ENCODE measurements around the gene ARVCF. TPM values are rescaled to one million over a fixed set of nuclear protein-coding genes. Genes with fewer than 3 reads are reported as not detected.

Gene ARVCF
- total RNA-seq, 2 experiments from 2014 or later, result 1.5 to 1.6 TPM

- no peak overlapping the region for H3K27ac Mint-ChIP-seq
These were observed 32.3 kb downstream of the ARVCF start for GRCh38 chr22:19984201-19984753.

GRCh38 chr22:19983741-19984140, 32.9 kb downstream of the ARVCF start:
- no peak for DNase-seq
- no peaks in the 10 kb centered on the region for H3K36me3 Mint-ChIP-seq
- POLR2A ChIA-PET, result no interaction called here
- H3K27me3 Mint-ChIP-seq, result peaks cover 4% of the 10 kb centered on the region
- no peak overlapping the region for H3K4me3 Mint-ChIP-seq
- no peak overlapping the region for H3K27ac Mint-ChIP-seq
- no peaks in the 10 kb centered on the region for H3K9me3 Mint-ChIP-seq
- ATAC-seq (ENCODE audit: low read depth), result no peak
- H3K4me1 Mint-ChIP-seq, result no peaks in the 10 kb centered on the region

More at GRCh38 chr22:19984201-19984753, 32.3 kb downstream of the ARVCF start:
- peaks cover 4% of the 10 kb centered on the region for H3K27me3 Mint-ChIP-seq
- POLR2A ChIA-PET, result no interaction called here
- DNase-seq (no peak), ATAC-seq (ENCODE audit: low read depth) (no peak)
- no peaks in the 10 kb centered on the region for H3K36me3 Mint-ChIP-seq
- no peaks in the 10 kb centered on the region for H3K9me3 Mint-ChIP-seq
- no peak overlapping the region for H3K4me3 Mint-ChIP-seq
- no peaks in the 10 kb centered on the region for H3K4me1 Mint-ChIP-seq

- Mint-ChIP-seq H3K4me1 (no peaks in the 10 kb centered on the region), H3K4me3 (no peak overlapping the region), H3K36me3 (no peaks in the 10 kb centered on the region), H3K27ac (no peak overlapping the region), H3K9me3 (no peaks in the 10 kb centered on the region), H3K27me3 (peaks cover 4% of the 10 kb centered on the region)
- ATAC-seq (ENCODE audit: low read depth), result no peak
- POLR2A ChIA-PET, result no interaction called here
- no peak for DNase-seq
These were observed 33.5 kb downstream of the ARVCF start for GRCh38 chr22:19982991-19983578.

GRCh38 chr22:19981961-19982920, 34.4 kb downstream of the ARVCF start:
- Mint-ChIP-seq H3K4me1 (no peaks in the 10 kb centered on the region), H3K27ac (no peak overlapping the region), H3K36me3 (no peaks in the 10 kb centered on the region), H3K4me3 (no peak overlapping the region), H3K27me3 (peaks cover 4% of the 10 kb centered on the region), H3K9me3 (no peaks in the 10 kb centered on the region)
- no peak for ATAC-seq (ENCODE audit: low read depth)
- DNase-seq, result no peak
- POLR2A ChIA-PET, result no interaction called here

- ATAC-seq (ENCODE audit: low read depth) (no peak), DNase-seq (no peak)
- no peaks in the 10 kb centered on the region for H3K36me3 Mint-ChIP-seq
- H3K4me3 Mint-ChIP-seq, result no peak overlapping the region
- H3K27ac Mint-ChIP-seq, result no peak overlapping the region
- POLR2A ChIA-PET, result no interaction called here
- H3K9me3 Mint-ChIP-seq, result no peaks in the 10 kb centered on the region
- no peaks in the 10 kb centered on the region for H3K4me1 Mint-ChIP-seq
- peaks cover 2% of the 10 kb centered on the region for H3K27me3 Mint-ChIP-seq
These were observed 35.3 kb downstream of the ARVCF start for GRCh38 chr22:19981171-19981960.

GRCh38 chr22:19980766-19981165, 35.9 kb downstream of the ARVCF start:
- POLR2A ChIA-PET, result no interaction called here
- H3K9me3 Mint-ChIP-seq, result no peaks in the 10 kb centered on the region
- H3K27ac Mint-ChIP-seq, result no peak overlapping the region
- no peaks in the 10 kb centered on the region for H3K4me1 Mint-ChIP-seq
- H3K36me3 Mint-ChIP-seq, result no peaks in the 10 kb centered on the region
- ATAC-seq (ENCODE audit: low read depth) (no peak), DNase-seq (no peak)
- H3K27me3 Mint-ChIP-seq, result no peaks in the 10 kb centered on the region
- no peak overlapping the region for H3K4me3 Mint-ChIP-seq

- no peaks in the 10 kb centered on the region for H3K9me3 Mint-ChIP-seq
- H3K27ac Mint-ChIP-seq, result no peak overlapping the region
These were observed 36.7 kb downstream of the ARVCF start for GRCh38 chr22:19979712-19980493.

GRCh38 chr22:19978748-19979147, 37.9 kb downstream of the ARVCF start:
- no peaks in the 10 kb centered on the region for H3K27me3 Mint-ChIP-seq
- no peak overlapping the region for H3K4me3 Mint-ChIP-seq
- no peaks in the 10 kb centered on the region for H3K36me3 Mint-ChIP-seq
- H3K27ac Mint-ChIP-seq, result no peak overlapping the region
- no peak for ATAC-seq (ENCODE audit: low read depth)
- H3K9me3 Mint-ChIP-seq, result no peaks in the 10 kb centered on the region
- no peak for DNase-seq
- H3K4me1 Mint-ChIP-seq, result peaks cover 5% of the 10 kb centered on the region
- POLR2A ChIA-PET, result no interaction called here

More at GRCh38 chr22:19979712-19980493, 36.7 kb downstream of the ARVCF start:
- Mint-ChIP-seq H3K36me3 (no peaks in the 10 kb centered on the region), H3K4me3 (no peak overlapping the region), H3K27me3 (no peaks in the 10 kb centered on the region), H3K4me1 (peaks cover 5% of the 10 kb centered on the region)
- ATAC-seq (ENCODE audit: low read depth) (no peak), DNase-seq (no peak)
- POLR2A ChIA-PET, result no interaction called here

- no peak overlapping the region for H3K4me3 Mint-ChIP-seq
- DNase-seq, result no peak
- no peak for ATAC-seq (ENCODE audit: low read depth)
- H3K27me3 Mint-ChIP-seq, result no peaks in the 10 kb centered on the region
- POLR2A ChIA-PET, result interaction anchor here (0.7 kb wide), 1 partner anchor 1826 kb away, joined by 3 read pairs; no protein-coding TSS in a partner anchor
- H3K9me3 Mint-ChIP-seq, result no peaks in the 10 kb centered on the region
- no peak overlapping the region for H3K27ac Mint-ChIP-seq
- peaks cover 5% of the 10 kb centered on the region for H3K4me1 Mint-ChIP-seq
- no peaks in the 10 kb centered on the region for H3K36me3 Mint-ChIP-seq
These were observed 39.1 kb downstream of the ARVCF start for GRCh38 chr22:19977296-19978243.

- Mint-ChIP-seq H3K27ac (no peak overlapping the region), H3K27me3 (no peaks in the 10 kb centered on the region), H3K4me1 (peaks cover 5% of the 10 kb centered on the region), H3K4me3 (no peak overlapping the region), H3K36me3 (no peaks in the 10 kb centered on the region), H3K9me3 (no peaks in the 10 kb centered on the region)
- ATAC-seq (ENCODE audit: low read depth), result no peak
- POLR2A ChIA-PET, result no interaction called here
- DNase-seq, result no peak
These were observed 40.0 kb downstream of the ARVCF start for GRCh38 chr22:19976671-19977070.

GRCh38 chr22:19975707-19976035, 41.0 kb downstream of the ARVCF start:
- H3K4me3 Mint-ChIP-seq, result no peak overlapping the region
- ATAC-seq (ENCODE audit: low read depth), result no peak
- no peaks in the 10 kb centered on the region for H3K9me3 Mint-ChIP-seq
- DNase-seq, result no peak
- H3K27ac Mint-ChIP-seq, result no peak overlapping the region
- H3K4me1 Mint-ChIP-seq, result peaks cover 7% of the 10 kb centered on the region
- POLR2A ChIA-PET, result no interaction called here
- H3K27me3 Mint-ChIP-seq, result no peaks in the 10 kb centered on the region
- no peaks in the 10 kb centered on the region for H3K36me3 Mint-ChIP-seq

Data from activated naive CD8-positive, alpha-beta T cell treated with anti-CD3 and anti-CD28 coated beads, Interleukin-2, amount 10 ng/mL, durations not matched to agents 7 days and 5 days (primary cell).